ENCODE measurements around the gene GJB3. TPM values are rescaled to one million over a fixed set of nuclear protein-coding genes. Genes with fewer than 3 reads are reported as not detected.

GJB3 gene
- total RNA-seq, 1 donor, result not detected

DNA sequence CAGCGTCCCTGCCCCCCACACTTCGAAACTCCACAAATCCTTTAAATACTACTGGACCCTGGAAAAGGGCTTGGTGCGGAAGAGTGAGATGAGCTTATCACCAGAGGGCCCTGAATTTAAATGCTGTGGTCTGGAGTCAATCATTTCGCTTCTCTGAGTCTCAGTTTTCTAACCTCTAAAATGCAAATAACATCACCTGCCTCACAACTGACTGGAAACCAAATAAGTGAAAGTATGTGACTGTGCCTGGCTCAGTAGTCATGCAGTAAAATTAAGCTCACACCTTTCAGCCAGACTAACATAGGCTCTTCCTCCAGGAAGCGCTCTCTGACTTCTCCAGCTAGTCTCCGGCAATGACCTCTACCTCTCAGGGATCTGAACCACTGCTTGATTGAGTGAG is 16.0 kb downstream of the GJB3 start:
- Histone ChIP-seq H3K27ac (ENCODE audit: low read depth, low read length) (no peak overlapping the region), H3K79me2 (ENCODE audit: insufficient read depth, low read length) (no peaks in the 10 kb centered on the region), H3K4me3 (ENCODE audit: insufficient read depth, low read length) (no peak overlapping the region), H3K27me3 (ENCODE audit: insufficient read depth, low read length) (peaks cover 15% of the 10 kb centered on the region), H3K36me3 (ENCODE audit: insufficient read depth, low read length) (no peaks in the 10 kb centered on the region), H2AFZ (ENCODE audit: low read length) (no peak overlapping the region), H4K20me1 (ENCODE audit: insufficient read depth, low read length) (peaks cover 2% of the 10 kb centered on the region), H3K9me3 (ENCODE audit: low read depth, low read length) (no peaks in the 10 kb centered on the region), H3K4me2 (ENCODE audit: insufficient read depth, low read length) (no peak overlapping the region), H3K4me1 (ENCODE audit: insufficient read depth, low read length) (peaks cover 5% of the 10 kb centered on the region)
- no peak for DNase-seq (ENCODE audit: insufficient read length, low spot score, missing footprints)
- TF ChIP-seq, protein P1, sequence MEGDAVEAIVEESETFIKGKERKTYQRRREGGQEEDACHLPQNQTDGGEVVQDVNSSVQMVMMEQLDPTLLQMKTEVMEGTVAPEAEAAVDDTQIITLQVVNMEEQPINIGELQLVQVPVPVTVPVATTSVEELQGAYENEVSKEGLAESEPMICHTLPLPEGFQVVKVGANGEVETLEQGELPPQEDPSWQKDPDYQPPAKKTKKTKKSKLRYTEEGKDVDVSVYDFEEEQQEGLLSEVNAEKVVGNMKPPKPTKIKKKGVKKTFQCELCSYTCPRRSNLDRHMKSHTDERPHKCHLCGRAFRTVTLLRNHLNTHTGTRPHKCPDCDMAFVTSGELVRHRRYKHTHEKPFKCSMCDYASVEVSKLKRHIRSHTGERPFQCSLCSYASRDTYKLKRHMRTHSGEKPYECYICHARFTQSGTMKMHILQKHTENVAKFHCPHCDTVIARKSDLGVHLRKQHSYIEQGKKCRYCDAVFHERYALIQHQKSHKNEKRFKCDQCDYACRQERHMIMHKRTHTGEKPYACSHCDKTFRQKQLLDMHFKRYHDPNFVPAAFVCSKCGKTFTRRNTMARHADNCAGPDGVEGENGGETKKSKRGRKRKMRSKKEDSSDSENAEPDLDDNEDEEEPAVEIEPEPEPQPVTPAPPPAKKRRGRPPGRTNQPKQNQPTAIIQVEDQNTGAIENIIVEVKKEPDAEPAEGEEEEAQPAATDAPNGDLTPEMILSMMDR (IDR thresholded peaks at IDR 0.05; ENCODE audit: extremely low read depth, low read depth, low read length), result no peak

DNA sequence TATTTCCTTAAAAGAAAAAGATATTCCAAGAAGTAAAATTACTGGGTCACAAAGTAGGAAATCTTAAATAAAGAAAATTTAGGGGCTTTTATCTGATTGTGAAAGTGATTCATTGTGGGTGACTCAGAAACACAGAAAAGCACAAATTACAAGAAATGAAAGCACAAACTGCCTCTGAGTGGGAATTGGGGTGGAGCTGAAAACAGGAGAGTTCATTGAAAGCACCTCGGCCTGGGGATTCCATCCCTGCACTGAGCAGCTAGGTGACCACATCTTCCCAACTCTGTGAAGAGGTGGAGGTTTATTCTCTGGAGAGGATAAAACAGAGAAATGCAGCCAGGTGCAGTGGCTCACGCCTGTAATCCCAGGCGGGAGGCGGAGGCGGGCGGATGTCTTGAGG is 19.2 kb downstream of the GJB3 start:
- no peaks in the 10 kb centered on the region for H3K36me3 ChIP-seq (ENCODE audit: insufficient read depth, low read length)
- DNase-seq (ENCODE audit: insufficient read length, low spot score, missing footprints), result peak; percentile 91
- H3K4me1 ChIP-seq (ENCODE audit: insufficient read depth, low read length), result peaks cover 5% of the 10 kb centered on the region
- no peaks in the 10 kb centered on the region for H3K79me2 ChIP-seq (ENCODE audit: insufficient read depth, low read length)
- no peak overlapping the region for H3K27ac ChIP-seq (ENCODE audit: low read depth, low read length)
- no peak overlapping the region for H2AFZ ChIP-seq (ENCODE audit: low read length)
- H4K20me1 ChIP-seq (ENCODE audit: insufficient read depth, low read length), result peaks cover 2% of the 10 kb centered on the region
- TF ChIP-seq, protein P1 (IDR thresholded peaks at IDR 0.05; ENCODE audit: extremely low read depth, low read depth, low read length), result no peak
- peak overlapping the region; percentile 43 for H3K4me2 ChIP-seq (ENCODE audit: insufficient read depth, low read length)
- H3K4me3 ChIP-seq (ENCODE audit: insufficient read depth, low read length), result no peak overlapping the region
- H3K9me3 ChIP-seq (ENCODE audit: low read depth, low read length), result no peaks in the 10 kb centered on the region
- H3K27me3 ChIP-seq (ENCODE audit: insufficient read depth, low read length), result no peaks in the 10 kb centered on the region

GRCh38 chr1:34803770-34804169 is 22.8 kb downstream of the GJB3 start:
- H3K27ac ChIP-seq (ENCODE audit: low read depth, low read length), result no peak overlapping the region
- H3K9me3 ChIP-seq (ENCODE audit: low read depth, low read length), result no peaks in the 10 kb centered on the region
- H2AFZ ChIP-seq (ENCODE audit: low read length), result no peak overlapping the region
- H4K20me1 ChIP-seq (ENCODE audit: insufficient read depth, low read length), result peaks cover 4% of the 10 kb centered on the region
- no peaks in the 10 kb centered on the region for H3K27me3 ChIP-seq (ENCODE audit: insufficient read depth, low read length)
- TF ChIP-seq, protein P1 (IDR thresholded peaks at IDR 0.05; ENCODE audit: extremely low read depth, low read depth, low read length), result no peak
- no peaks in the 10 kb centered on the region for H3K79me2 ChIP-seq (ENCODE audit: insufficient read depth, low read length)
- no peak for DNase-seq (ENCODE audit: insufficient read length, low spot score, missing footprints)
- no peaks in the 10 kb centered on the region for H3K36me3 ChIP-seq (ENCODE audit: insufficient read depth, low read length)
- no peak overlapping the region for H3K4me3 ChIP-seq (ENCODE audit: insufficient read depth, low read length)
- peaks cover 14% of the 10 kb centered on the region for H3K4me1 ChIP-seq (ENCODE audit: insufficient read depth, low read length)
- no peak overlapping the region for H3K4me2 ChIP-seq (ENCODE audit: insufficient read depth, low read length)

- DNase-seq (ENCODE audit: insufficient read length, low spot score, missing footprints), result peak; percentile 69
- Histone ChIP-seq H3K4me3 (ENCODE audit: insufficient read depth, low read length) (no peak overlapping the region), H4K20me1 (ENCODE audit: insufficient read depth, low read length) (peaks cover 4% of the 10 kb centered on the region), H2AFZ (ENCODE audit: low read length) (no peak overlapping the region), H3K4me1 (ENCODE audit: insufficient read depth, low read length) (peaks cover 8% of the 10 kb centered on the region), H3K27me3 (ENCODE audit: insufficient read depth, low read length) (no peaks in the 10 kb centered on the region), H3K36me3 (ENCODE audit: insufficient read depth, low read length) (no peaks in the 10 kb centered on the region), H3K79me2 (ENCODE audit: insufficient read depth, low read length) (no peaks in the 10 kb centered on the region), H3K9me3 (ENCODE audit: low read depth, low read length) (no peaks in the 10 kb centered on the region), H3K27ac (ENCODE audit: low read depth, low read length) (no peak overlapping the region), H3K4me2 (ENCODE audit: insufficient read depth, low read length) (peak overlapping the region; percentile 34)
- TF ChIP-seq, protein P1 (IDR thresholded peaks at IDR 0.05; ENCODE audit: extremely low read depth, low read depth, low read length), result no peak
These were observed 25.4 kb downstream of the GJB3 start for GRCh38 chr1:34806396-34806795.
